Measurements from ENCODE around the gene AMIGO2. TPM values are rescaled to one million over a fixed set of nuclear protein-coding genes. Genes with fewer than 3 reads are reported as not detected.
"Not testable (repeated sequence)": the region's sequence is repeated elsewhere in the genome, so short reads cannot be mapped to it uniquely, and the experiment has no call there.

AMIGO2 gene
- total RNA-seq, 2 donors from 2014 or later: 1.7 to 9.6 TPM

DNA sequence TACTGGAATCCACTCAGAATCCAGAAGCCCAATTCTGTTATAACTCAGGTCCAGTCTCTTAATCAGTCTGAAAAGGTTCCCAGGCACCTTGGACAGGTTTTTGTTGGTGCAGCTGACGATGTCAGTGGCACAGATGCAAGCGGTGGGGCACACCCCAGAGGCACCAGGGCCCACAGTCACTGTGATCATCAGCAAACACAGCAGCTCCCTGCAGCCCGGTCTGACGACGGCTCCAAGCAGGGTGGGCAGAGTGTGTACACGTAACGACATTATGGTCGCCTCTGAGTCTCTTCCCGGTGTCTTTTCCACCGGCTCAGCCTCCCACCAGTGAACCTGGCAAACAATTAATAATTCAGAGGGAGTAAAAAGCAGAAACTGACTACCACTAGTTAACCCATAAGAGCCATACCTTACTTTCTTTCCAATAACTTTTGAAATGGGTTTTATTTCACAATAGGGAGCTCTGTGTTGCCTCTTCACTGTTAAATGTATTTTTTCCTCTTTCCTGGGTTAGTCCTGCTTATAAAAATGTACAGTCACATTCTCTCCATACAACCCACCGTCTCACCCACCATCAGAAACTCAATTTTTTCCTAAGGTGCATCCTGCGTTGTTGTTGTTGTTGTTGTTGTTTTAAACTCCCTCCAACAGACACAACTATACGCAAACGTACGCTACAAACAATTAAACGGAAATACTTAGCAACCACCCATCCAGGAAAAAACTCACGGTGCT is 859 bp downstream of the AMIGO2 start:
- intact Hi-C loops (cut with DNase I, micrococcal nuclease): no loop called here
- peak; percentile 61 for ATAC-seq
- peak; percentile 34 to 48 for DNase-seq

DNA sequence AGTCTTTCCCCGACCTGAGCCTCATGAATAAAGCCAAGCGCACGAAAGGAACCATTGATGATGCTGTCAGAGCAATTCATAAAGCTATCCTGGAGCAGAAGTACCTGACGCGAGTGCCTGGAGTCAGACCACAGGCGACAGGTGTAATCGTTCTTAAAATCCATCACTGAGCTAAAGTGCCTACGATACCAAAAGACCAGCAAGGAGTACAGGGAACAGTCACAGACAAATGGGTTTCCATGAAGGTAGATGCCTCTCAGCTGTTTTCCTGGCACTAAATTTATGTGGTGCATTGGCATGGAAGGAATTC is 1.7 kb downstream of the AMIGO2 start:
- ATAC-seq: no peak
- intact Hi-C loops (cut with DNase I, micrococcal nuclease): no loop called here
- no peak for DNase-seq

GRCh38 chr12:47077206-47078085 is 2.3 kb downstream of the AMIGO2 start:
- no peak for ATAC-seq
- DNase-seq: no peak
- intact Hi-C loops (cut with DNase I, micrococcal nuclease): no loop called here

DNA sequence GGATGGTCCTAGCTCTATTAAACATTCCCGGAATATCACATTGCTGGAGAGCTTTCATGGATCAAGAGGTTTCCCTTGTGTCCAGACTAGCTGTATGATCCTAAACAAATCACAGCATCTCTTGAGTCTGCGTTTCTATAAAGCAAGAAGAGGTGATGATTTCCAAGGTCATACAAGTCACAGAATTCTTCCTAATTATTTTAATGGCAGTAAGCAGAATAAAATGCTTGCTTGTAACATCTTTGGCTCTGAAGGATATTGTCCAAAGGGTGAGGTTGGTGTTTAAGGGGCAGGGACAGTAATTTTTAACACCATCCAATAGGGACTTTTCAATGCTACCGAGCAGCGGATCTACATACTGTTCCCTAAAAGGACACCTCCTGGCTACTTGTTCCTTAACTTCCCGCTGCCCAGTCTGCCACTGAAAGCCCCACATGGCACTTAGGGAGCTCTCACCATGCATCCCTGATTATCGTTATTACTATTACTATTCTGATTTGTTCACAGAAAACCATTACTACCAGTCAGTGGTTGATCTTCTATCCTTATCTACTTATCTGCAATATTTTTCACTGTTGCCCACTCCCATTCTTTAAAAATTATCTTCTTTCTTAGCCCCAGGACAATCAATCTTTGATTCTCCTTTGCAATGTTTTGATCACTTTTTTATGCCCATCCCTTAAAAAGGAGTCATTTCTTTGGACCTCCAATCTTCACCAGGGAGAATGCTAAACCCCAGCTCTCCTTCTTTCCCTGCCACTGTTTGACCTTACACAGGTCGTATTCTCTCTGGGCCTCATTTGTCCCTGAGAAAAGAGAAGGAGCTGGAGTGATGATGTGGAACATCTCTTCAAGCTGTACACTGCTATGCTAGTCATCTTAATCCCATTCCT is 4.3 kb downstream of the AMIGO2 start:
- no peak for DNase-seq
- ATAC-seq: no peak
- intact Hi-C loops (cut with DNase I, micrococcal nuclease): no loop called here

GRCh38 chr12:47074757-47075156 is 5.0 kb downstream of the AMIGO2 start:
- DNase-seq (no peak), ATAC-seq (no peak)
- intact Hi-C loops (cut with DNase I, micrococcal nuclease): no loop called here

- intact Hi-C loops (cut with DNase I, micrococcal nuclease): no loop called here
- no peak for DNase-seq
Observed at GRCh38 chr12:47073951-47074350, 5.8 kb downstream of the AMIGO2 start.

GRCh38 chr12:47071241-47071852 is 8.4 kb downstream of the AMIGO2 start:
- no peak for DNase-seq
- intact Hi-C loops (cut with DNase I, micrococcal nuclease): no loop called here
- ATAC-seq: no peak

More at GRCh38 chr12:47073951-47074350, 5.8 kb downstream of the AMIGO2 start:
- no peak for ATAC-seq

GRCh38 chr12:47070310-47070709 is 9.4 kb downstream of the AMIGO2 start:
- ATAC-seq (no peak), DNase-seq (no peak)
- intact Hi-C loops (cut with DNase I, micrococcal nuclease): no loop called here

DNA sequence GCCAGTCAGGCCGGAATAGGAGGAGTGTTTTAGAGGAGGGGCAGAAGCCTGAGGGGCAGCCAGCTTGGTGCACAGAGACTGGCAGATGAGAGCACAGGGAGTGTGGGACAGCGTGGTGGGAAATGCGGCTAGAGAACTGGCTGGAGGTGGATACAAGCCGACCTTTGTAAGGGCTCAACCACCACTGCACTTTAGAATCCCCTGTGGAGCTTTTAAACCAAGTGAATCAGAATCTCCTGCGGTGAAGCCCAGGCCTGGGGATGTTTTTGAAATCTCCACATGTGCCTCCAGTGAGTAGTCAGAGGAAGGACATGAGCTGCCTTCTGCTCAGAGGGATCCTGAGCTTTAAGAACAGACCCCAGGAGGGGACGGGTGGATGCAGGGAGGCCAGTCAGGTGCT is 11.2 kb downstream of the AMIGO2 start:
- ATAC-seq: no peak
- intact Hi-C loops (cut with DNase I, micrococcal nuclease): no loop called here
- no peak for DNase-seq

DNA sequence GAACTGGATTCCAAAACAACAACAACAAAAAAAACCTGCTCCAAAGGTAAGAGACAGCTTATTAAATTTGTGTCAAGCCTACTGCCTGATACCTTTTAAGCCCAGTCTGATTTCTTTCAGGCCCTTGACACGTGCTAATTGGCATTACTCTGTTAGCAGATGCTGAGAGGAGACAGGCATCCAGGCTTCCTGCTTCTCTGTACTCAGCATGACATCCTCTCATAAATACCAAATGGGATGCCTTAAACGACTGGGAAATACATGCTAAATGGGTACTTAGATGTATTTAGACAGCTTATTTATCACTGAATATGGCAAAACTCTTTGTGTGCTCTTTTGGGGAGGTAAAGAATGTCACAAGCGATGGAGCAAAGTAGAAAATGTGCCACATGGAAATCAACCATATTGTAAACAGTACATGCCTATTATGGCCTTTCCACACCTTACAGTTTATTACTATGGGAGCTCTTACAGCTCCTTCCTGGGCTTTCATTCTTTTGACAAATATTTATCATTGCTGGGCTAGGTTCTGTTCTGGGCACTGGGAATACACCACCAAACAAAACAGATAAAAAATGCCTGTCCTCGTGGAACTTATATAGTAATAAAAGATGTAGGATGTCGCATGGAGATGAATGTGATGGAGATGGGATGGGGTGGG is 11.9 kb downstream of the AMIGO2 start:
- peak; percentile 90 for ATAC-seq
- intact Hi-C loops (cut with DNase I, micrococcal nuclease): no loop called here
- DNase-seq: no peak

DNA sequence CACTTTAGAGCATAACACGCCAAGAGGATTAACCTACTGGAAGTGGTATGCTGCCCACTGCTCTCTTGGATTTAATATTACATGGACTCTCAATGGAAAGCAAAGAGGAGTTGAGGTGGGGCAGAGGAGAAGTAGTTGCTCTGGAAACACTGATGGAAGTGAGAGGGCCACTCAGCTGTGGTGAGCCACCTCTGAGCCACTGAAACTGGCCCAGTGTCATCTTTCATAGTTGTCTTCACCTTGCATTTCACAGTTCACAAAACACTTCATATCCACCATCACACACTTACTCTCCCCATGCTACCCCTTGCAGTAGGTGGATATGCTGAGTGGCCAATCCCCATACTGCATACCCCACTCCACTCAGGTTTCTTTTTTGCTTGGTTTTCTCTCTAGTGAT is 12.6 kb downstream of the AMIGO2 start:
- ATAC-seq (no peak), DNase-seq (no peak)
- intact Hi-C loops (cut with DNase I, micrococcal nuclease): no loop called here

DNA sequence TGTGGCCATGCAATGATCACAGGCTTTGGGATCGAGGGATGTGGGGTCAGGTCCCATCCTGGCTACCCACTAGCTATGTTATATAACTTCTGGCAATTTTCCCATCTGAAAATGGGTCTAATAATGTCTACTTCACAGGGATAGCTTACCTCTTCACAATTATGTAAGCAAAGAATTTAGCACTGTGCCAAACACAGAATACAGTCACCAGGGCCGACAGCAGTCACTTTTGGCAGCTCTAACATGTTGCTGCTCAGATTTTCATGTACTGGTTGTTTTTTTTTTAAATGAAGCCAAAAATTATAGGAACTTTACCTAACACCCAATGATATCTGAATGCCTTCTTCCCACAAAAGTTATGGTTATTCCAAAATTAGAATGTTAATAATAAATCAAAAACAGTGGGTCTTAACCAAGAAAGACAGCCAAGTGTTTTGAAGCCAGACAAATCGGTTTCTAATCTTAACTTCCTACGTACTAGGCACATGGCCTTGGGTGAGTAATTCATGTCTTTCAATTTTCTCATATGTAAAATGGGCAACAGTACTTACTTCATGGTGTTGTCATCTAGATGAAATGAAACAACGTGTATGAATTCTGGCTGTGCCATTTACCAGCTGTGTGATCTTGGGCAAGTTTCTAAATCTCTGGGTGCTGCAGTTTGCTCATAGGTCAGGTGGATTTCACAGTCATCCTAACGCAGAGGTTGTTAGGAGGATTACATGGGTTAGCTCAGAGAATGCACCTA is 13.3 kb downstream of the AMIGO2 start:
- intact Hi-C loops (cut with DNase I, micrococcal nuclease): no loop called here
- no peak for DNase-seq
- no peak for ATAC-seq

GRCh38 chr12:47065546-47065945 is 14.2 kb downstream of the AMIGO2 start:
- ATAC-seq: no peak
- DNase-seq: no peak
- intact Hi-C loops (cut with DNase I, micrococcal nuclease): no loop called here

DNA sequence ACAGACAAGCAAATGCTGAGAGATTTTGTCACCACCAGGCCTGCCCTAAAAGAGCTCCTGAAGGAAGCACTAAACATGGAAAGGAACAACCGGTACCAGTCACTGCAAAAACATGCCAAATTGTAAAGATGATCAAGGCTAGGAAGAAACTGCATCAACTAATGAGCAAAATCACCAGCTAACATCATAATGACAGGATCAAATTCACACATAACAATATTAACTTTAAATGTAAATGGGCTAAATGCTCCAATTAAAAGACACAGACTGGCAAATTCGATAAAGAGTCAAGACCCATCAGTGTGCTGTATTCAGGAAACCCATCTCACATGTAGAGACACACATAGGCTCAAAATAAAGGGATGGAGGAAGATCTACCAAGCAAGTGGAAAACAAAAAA is 21.1 kb downstream of the AMIGO2 start:
- ATAC-seq; DNase-seq; intact Hi-C loops (cut with DNase I, micrococcal nuclease): not testable (repeated sequence)

DNA sequence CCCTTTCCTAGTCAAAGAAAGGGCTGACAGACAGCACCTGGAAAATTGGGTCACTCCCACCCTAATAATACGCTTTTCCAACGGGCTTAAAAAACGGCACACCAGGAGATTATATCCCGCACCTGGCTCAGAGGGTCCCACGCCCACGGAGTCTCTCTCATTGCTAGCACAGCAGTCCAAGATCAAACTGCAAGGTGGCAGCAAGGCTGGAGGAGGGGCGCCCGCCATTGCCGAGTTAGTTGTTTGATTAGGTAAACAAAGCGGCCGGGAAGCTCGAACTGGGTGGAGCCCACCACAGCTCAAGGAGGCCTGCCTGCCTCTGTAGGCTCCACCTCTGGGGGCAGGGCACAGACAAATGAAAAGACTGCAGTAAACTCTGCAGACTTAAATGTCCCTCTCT is 22.8 kb downstream of the AMIGO2 start:
- intact Hi-C loops (cut with DNase I, micrococcal nuclease); ATAC-seq; DNase-seq: not testable (repeated sequence)

DNA sequence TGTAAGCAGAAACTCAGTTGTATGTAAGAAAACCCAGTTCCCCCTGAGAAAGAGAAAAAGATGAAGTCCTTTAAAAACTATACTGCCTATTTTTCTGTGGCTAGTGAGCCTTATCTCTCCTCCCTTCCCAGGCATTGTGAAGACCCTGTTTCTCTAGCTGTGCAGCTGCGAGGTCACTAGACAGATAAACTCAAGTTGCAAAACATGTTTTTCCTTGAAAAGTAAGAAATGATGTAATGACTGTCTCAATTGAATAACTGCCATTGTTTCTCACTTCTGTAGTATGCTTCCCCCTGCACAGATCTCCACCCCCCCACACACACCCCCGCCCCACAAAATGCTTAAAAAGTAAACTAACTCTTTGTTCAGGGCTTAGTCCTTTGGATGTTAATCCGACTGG is 23.9 kb downstream of the AMIGO2 start:
- intact Hi-C loops (cut with DNase I, micrococcal nuclease); DNase-seq; ATAC-seq: not testable (repeated sequence)

GRCh38 chr12:47054659-47055058 is 25.1 kb downstream of the AMIGO2 start:
- intact Hi-C loops (cut with DNase I, micrococcal nuclease): no loop called here
- ATAC-seq: no peak
- no peak for DNase-seq

GRCh38 chr12:47053961-47054360 is 25.8 kb downstream of the AMIGO2 start:
- DNase-seq (no peak), ATAC-seq (no peak)
- intact Hi-C loops (cut with DNase I, micrococcal nuclease): no loop called here
